Measurements from ENCODE around the gene CRX. TPM values are rescaled to one million over a fixed set of nuclear protein-coding genes. Genes with fewer than 3 reads are reported as not detected.
"Not testable (repeated sequence)": the region's sequence is repeated elsewhere in the genome, so short reads cannot be mapped to it uniquely, and the experiment has no call there.

Gene CRX
- total and polyA plus RNA-seq, 10 donors = 0.09 TPM; not detected in 9

DNA sequence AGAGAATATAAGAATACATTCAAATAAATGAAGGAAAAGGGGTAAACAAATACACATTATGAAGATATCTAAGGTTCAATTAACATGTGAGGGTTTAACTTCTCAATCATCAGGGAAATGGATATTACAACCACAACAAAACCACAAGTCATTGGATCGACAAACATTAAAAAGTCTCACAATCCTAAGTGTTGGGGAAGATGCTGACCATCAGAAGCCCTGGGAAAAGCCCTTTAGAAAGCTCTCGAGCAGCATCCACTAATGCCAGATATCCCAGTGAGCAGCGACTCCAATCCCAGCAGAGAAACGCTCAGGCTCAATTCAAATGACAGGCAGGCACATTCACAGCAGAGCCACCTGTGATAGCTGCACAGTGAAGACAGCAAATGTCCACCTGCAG, 20.5 kb upstream of the CRX start:
- DNase-seq = no peak
- WGBS, 5 donors = 90 to 99% (median 94%) methylated on average over 4 of the region's 4 CpGs

DNA sequence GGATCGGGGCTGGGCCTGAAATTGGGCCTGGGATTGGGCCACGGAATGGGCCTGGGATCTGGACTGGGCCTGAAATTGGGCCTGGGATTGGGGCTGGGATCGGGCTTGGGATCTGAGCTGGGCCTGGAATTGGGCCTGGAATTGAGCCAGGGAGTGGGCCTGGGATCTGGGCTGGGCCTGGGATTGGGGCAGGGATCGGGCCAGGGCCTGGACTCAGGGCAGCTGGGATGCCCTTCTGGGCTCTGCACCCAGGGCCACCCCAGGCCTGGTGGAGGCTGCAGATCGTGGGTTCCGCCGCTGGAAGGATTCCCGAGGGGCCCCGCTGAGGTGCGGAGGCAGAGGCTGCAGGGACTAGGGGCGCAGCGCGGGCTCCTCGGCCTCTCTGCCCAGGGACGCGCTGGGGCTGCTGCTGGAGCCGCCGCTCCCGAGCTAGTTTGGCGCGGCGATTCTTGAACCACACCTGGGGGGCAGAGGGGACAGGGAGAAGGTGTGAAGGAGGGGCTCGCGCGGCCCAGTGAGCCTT, 19.2 kb upstream of the CRX start:
- TF ChIP-seq, protein P1, sequence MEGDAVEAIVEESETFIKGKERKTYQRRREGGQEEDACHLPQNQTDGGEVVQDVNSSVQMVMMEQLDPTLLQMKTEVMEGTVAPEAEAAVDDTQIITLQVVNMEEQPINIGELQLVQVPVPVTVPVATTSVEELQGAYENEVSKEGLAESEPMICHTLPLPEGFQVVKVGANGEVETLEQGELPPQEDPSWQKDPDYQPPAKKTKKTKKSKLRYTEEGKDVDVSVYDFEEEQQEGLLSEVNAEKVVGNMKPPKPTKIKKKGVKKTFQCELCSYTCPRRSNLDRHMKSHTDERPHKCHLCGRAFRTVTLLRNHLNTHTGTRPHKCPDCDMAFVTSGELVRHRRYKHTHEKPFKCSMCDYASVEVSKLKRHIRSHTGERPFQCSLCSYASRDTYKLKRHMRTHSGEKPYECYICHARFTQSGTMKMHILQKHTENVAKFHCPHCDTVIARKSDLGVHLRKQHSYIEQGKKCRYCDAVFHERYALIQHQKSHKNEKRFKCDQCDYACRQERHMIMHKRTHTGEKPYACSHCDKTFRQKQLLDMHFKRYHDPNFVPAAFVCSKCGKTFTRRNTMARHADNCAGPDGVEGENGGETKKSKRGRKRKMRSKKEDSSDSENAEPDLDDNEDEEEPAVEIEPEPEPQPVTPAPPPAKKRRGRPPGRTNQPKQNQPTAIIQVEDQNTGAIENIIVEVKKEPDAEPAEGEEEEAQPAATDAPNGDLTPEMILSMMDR (IDR thresholded peaks at IDR 0.05 in 8 of 11, conservative IDR thresholded peaks at IDR 0.05 in 3 of 11) = no peak
- no peak for TF ChIP-seq POLR2AphosphoS5 (IDR thresholded peaks at IDR 0.05)
- TF ChIP-seq POLR2A (IDR thresholded peaks at IDR 0.05) = no peak
- 83 to 95% (median 90%) methylated on average over 10 to 25 of the region's 25 CpGs for WGBS, 5 donors
- no peaks in the 10 kb centered on the region for H3K4me1 ChIP-seq
- no peak overlapping the region for H3K4me3 ChIP-seq
- no peaks in the 10 kb centered on the region for H3K36me3 ChIP-seq
- peaks cover 0 to 11% (median 0%) of the 10 kb centered on the region in 8 donors for H3K9me3 ChIP-seq
- DNase-seq = no peak
- intact Hi-C loops (cut with DNase I; ENCODE audit: low total_unique reads) = no loop called here
- no peak overlapping the region for H3K27ac ChIP-seq
- peaks cover 0 to 17% (median 0%) of the 10 kb centered on the region in 7 donors for H3K27me3 ChIP-seq (replicated peaks in 1 of 7)

More for the DNA sequence above, 20.5 kb upstream of the CRX start:
- intact Hi-C loops (cut with DNase I; ENCODE audit: low total_unique reads) = no loop called here
- Histone ChIP-seq H3K36me3 (no peaks in the 10 kb centered on the region), H3K27ac (no peak overlapping the region), H3K4me1 (no peaks in the 10 kb centered on the region), H3K27me3 (replicated peaks in 1 of 7) (peaks cover 0 to 17% (median 0%) of the 10 kb centered on the region in 7 donors), H3K4me3 (no peak overlapping the region), H3K9me3 (peaks cover 0 to 11% (median 0%) of the 10 kb centered on the region in 8 donors)
- TF ChIP-seq POLR2AphosphoS5 (IDR thresholded peaks at IDR 0.05) (no peak), POLR2A (IDR thresholded peaks at IDR 0.05) (no peak)
- TF ChIP-seq, protein P1 (IDR thresholded peaks at IDR 0.05 in 8 of 11, conservative IDR thresholded peaks at IDR 0.05 in 3 of 11) = no peak

DNA sequence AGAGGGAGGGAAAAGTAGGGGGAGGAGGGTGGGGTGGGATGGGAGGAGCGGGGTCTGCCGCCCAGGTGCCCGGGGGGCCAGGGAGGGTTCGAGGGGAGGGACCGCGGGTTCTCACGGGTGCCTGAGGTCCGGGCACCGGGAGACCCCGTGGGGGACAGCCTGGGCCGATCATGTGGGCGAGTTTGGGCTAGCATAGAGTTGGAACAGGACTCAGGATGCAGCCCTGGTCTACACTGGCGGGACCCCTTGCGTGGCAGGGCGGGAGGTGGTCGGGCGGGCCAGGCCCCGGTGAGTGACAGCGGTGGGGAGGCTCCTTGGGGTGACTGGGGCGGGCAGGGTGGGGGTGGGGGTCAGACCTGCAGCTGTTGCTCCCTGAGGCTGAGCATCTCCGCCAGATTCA, 18.6 kb upstream of the CRX start:
- H3K36me3 ChIP-seq; H3K27ac ChIP-seq; H3K4me1 ChIP-seq; DNase-seq; H3K4me3 ChIP-seq; intact Hi-C loops (cut with DNase I; ENCODE audit: low total_unique reads): not testable (repeated sequence)
- peaks cover 0 to 14% (median 0%) of the 10 kb centered on the region in 7 donors for H3K27me3 ChIP-seq (replicated peaks in 1 of 7)
- H3K9me3 ChIP-seq = peaks cover 0 to 11% (median 0%) of the 10 kb centered on the region in 8 donors
- 78 to 93% (median 85%) methylated on average over 4 to 21 of the region's 21 CpGs for WGBS, 5 donors

DNA sequence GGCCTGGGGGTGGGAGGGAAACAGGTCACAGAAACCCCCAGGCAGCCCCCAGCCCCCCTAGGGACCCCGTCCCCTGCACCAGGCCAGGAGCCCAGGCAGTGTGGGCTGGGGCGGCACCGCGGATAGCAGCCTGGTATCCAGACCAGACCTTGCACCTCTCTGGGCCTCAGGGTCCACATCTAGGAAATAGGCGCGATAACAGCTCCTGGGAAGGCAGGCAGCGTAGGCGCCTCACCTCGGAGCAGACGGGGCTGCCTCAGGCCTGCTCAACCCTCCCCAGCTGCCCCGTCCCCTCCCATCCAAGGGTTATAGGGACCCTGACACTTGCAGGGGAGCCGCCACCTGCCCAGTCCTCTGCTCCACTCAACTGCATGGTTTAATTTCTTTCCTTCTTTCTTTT, 18.1 kb upstream of the CRX start:
- peaks cover 0 to 11% (median 0%) of the 10 kb centered on the region in 8 donors for H3K9me3 ChIP-seq
- H3K27ac ChIP-seq; intact Hi-C loops (cut with DNase I; ENCODE audit: low total_unique reads); H3K36me3 ChIP-seq; H3K4me1 ChIP-seq; H3K27me3 ChIP-seq (replicated peaks in 1 of 7); H3K4me3 ChIP-seq; DNase-seq: not testable (repeated sequence)
- WGBS, 5 donors = 85 to 93% (median 86%) methylated on average over 7 to 11 of the region's 12 CpGs; no CpG with 5 or more reads in 2 of the 5 donors

DNA sequence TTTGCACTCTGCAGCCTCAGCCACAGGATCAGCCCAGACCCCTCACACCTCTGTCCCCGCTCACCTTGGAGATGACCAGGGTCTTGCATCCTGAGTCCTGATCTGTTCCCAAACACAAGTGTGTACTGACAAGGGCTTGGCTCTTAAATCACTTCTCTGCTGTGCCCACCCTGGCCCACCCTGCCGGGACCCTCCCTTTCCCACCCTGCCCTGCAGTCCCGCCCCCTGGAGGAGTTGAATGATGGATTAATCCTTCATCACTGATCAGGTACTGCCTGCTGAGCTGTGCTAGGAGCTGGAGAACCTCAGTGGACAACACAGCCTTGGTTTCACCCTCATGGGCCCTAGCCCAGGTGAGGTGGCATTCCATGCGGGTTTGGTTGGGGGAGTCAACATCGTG, 17.3 kb upstream of the CRX start, which contains the start of gene TPRX1:
TSS of gene TPRX1 (minus strand) at position 101 of the 400 bp plus-strand sequence. CDS start at position 89, 12 bp downstream.
- intact Hi-C loops (cut with DNase I; ENCODE audit: low total_unique reads); H3K4me3 ChIP-seq; H3K4me1 ChIP-seq; H3K27ac ChIP-seq; H3K36me3 ChIP-seq; DNase-seq; H3K27me3 ChIP-seq (replicated peaks in 1 of 7): not testable (repeated sequence)
- 70 to 82% (median 80%) methylated on average over 1 to 5 of the region's 5 CpGs for WGBS, 5 donors
- H3K9me3 ChIP-seq = peaks cover 0 to 11% (median 0%) of the 10 kb centered on the region in 8 donors

Measured in spleen (tissue), 11 donors.